Dedifferentiated amniotic fluid mesenchymal stem cell (primary cell): ENCODE results near the gene PODN.

Experiments used
- DNase-seq: peaks from one replicate; pipeline ENCODE4 v3.0.0-alpha.2; 2016; ENCODE audit errors: extremely low spot score

Gene PODN

DNA sequence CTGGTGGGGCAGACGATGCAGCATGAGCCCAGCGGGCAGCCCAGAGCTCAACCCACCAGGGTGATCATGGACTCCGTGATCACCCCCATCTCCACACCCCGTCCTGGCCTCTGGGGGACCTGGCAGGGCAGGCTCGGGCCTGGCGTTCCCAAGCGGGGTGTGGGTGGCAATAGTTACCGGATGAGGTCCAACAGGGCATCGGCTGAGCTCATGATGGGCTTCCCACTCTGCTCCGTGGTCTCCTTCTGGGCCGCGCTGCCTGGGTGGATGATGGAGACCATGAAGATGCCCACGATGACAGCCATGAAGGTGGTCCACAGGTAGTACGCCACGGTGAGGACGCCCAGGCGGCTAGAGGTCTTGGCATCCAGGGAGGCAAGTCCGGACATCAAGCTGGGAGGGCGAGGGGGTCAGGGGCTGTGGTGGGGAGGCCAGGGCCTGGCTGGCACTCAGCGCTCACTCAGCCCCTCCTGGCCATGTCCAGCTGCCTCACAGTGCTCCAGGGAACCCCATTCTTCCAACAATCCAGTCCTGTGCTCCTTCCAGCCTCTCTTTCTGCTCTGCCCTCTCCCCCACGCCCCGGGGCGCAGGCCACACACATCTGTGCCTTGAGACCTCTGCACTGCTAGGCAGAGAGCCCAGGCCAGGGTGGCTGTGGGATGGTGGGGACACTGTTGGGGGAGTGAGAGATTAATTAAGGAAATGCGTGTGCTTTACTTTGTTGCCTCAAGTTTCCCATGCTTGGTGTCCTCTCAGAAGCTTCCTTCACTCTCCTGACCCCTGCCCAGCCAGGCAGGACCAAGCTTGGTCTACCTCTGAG lies 52.8 kb downstream of the PODN start:
- DNase-seq, result no peak

DNA sequence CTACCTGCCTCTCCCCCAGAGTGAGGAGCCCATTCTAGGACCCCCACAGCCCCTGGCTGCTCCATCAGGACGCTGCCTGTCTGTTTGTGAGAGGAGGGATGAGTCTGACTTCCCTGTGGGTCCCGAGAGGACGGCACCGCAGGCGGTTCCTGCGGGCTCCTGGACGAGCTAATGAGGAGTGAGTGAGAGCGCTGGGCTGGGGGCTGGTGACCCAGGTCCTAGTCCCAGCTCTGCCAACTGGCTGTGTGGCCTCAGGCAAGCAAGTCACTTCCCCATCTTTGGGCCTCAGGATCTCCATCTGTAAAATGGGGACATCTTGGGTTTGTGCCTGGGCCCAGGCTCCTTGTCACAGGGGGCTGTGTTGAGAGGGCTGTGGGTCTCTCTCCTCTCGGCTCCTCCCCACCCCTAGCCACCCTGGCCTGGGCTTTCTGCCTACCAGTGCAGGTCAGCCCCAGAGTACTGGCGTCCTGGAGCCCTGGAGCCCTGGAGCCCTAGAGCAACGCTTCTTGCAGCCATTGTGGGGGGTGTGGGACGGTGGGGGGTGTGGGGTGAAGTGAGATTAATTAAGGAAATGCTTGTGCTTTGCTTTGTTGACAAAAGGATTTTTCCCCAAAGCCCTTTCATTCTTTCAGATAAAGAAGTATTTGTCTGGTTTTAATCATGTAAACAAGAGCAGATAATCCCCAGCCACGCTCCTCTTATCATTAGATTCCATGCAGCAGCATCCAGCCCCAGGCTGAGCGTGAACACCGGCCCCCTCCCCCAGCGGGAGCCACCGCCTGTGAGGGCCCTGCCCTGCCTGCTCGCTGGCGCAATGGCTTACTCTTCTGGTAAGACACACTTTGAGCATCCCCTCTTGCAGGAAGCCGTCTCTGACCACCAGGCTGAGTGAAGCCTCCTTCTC lies 53.6 kb downstream of the PODN start:
- DNase-seq, result no peak

DNA sequence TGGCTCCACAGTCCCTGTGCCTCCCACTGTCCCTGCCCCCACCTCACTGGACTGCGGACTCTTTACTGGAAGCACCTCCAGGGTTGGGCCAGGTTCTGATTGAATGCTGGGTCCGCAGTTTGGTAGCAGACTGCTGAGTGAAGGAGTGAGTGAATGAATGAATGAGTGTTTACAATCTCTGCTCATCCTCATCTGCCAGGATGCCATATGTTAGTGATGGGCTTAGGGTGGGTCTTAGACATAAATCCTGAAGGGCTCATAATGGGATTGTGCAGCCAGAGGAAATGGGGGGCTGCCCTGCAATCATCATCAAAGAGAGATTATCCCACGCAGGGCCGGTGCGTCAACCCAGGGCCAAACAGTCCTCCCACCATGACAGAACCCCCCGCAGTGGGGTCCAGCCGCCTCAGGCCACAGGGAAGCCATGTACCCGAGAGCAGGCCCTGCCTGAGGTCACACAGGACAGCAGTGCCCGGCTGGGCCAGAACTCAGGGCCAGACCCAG lies 54.3 kb downstream of the PODN start:
- no peak for DNase-seq

DNA sequence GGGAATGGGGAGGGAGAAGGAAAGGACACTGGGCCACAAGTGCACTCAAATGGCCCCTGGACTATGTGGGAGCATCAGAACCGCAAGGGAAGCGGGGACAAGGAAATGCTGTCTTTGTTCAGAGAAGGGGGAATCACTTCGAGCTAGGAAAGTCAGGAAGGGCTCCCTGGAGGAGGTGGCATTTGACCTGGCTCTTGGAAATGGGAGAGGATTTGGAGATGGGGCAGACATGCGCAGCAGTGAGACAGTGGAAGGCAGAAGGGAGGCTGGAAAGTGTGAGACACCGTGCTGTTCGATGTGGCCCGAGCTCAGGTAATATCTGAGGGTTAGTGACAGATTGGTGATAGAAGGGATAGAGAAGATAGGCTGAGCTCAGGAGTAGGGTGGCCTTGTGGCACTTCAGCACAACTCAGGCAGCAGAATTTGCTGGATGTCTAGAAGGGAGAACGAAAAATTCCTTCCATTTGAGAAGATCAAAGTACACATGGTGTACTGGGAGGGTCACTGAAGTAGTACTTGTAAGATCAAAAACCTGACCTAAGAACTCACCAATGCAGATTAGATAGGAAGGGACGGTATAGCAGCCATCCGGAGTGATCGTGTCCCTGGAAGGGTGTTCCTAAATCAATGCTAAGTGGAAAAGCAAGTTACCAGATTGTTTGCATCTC lies 55.1 kb downstream of the PODN start:
- no peak for DNase-seq

DNA sequence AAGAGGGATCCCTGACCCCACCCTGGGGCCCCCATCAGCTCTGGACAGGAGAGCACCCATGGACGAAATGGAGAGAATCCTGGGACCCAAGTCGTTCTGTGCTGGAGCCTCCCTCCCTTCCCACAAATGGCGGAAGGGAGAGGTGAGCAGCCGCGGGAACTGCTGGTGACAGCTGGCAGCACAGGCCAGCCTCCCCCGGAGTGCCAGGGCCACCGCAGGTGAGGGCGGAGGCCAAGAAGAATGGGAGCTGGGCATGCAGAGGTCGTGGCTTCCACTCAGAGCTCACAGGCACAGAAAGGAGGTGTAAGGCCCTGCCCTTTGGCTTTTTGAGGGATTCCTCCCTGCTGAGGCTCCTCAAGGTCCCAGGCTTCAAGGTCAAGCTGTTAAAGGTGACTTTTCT lies 55.8 kb downstream of the PODN start:
- DNase-seq, result no peak

DNA sequence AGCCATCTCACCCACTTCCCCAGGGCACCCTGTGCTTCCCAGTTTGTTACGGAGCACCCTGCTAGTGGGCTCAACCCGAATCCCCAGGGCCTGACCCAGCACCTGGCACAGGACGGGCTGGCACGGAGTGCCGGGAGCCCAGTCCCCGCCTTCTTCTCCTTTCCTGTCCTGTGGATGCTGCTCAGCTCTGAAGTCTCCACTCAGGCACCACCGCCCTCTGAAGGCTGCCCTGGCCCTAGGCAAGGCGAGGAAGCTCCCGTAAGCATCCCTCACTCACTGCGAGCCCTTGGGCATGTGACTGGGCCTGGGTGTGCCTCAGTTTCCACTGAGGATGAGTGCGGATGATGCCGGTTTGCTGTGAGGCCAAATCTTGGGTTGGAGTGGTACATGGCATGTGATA lies 58.6 kb downstream of the PODN start:
- no peak for DNase-seq

DNA sequence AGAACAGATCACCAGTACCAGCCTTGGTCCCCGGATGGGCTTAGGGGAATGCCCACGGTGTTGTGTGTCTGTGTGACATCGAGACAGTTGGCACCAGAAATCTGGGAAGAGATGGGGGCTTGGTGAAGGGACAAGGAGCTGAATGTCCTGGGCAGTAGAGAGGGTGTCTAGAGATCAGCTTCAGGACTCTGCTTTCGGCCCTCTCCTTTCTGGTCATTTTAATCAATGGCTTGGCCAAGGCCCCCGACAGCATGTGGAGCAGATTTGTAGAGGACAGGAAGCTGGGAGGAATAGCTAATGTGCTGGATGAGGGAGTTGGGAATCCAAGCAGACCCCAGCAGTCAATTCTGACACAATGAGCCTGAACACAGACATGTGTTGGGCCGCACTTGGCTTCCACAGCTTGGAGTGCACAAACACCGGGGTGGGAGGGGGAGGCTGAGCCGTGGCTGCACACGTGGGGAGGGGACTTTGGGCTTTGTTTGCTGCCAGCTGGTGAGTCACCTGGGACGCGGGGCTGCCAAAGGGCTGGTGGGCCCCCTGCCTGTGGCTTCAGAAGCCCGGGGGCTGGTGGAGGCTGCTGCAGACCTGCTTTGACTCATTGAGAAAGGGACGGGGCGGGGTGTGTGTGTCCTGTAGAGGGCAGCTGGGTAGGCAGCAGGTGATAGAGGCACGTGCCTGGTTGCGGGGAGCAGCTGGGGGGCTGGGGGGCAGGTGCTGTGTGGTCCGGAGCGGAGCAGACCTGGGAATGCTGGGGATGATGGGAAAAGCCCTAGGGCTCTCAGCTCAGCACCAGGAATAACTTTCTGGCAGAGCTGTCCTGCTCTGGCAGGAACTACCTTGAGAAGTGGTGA lies 59.5 kb downstream of the PODN start:
- no peak for DNase-seq

GRCh38 chr1:53122201-53122885 lies 60.3 kb downstream of the PODN start:
- DNase-seq, result no peak

- no peak for DNase-seq
Observed at GRCh38 chr1:53122961-53123413, 61.0 kb downstream of the PODN start.

GRCh38 chr1:53123453-53124140 lies 61.6 kb downstream of the PODN start:
- no peak for DNase-seq

- no peak for DNase-seq
Observed at GRCh38 chr1:53125122-53125521, 63.1 kb downstream of the PODN start.

- DNase-seq, result no peak
Observed at GRCh38 chr1:53125623-53126360, 63.8 kb downstream of the PODN start.

DNA sequence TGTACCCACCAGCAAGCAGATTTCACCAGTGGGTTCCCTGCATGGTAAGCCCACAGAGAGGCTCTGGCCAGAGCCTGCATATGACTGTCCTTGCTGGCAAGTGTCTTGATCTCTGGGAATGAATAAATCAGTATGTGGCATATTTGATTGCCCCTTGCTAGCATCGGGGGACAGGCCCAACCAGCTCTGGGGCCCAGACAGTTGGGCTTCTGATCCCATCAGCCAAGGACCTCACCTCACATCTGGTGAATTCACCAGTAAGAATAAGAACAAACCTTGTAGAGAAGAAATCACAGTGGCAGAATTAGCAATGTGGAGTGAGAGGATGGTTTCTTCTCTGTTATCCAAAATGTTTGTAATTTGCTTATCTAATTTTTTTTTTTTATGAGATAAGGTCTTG lies 64.5 kb downstream of the PODN start:
- no peak for DNase-seq

GRCh38 chr1:53127546-53127945 lies 65.5 kb downstream of the PODN start:
- DNase-seq, result no peak

DNA sequence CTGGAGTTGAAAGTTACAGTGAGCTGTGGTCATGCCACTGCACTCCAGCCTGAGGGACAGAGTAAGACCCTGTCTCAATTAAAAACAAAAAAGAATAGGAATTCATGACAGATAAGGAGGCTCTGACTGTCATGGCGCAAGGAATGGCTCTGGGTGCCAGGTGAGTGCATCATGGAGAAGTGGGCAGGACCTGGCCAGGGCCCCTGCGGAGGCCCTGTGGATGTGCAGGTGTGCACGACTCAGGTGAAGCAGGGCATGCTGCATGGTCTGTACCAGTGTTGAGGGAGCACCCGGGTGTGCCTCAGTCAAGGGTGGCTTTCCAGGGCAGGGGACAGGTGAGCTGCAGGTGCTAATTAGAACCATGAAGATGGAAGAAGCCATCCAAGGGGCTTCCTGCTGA lies 66.4 kb downstream of the PODN start:
- no peak for DNase-seq

GRCh38 chr1:53129891-53130597 lies 68.0 kb downstream of the PODN start:
- DNase-seq, result no peak

DNA sequence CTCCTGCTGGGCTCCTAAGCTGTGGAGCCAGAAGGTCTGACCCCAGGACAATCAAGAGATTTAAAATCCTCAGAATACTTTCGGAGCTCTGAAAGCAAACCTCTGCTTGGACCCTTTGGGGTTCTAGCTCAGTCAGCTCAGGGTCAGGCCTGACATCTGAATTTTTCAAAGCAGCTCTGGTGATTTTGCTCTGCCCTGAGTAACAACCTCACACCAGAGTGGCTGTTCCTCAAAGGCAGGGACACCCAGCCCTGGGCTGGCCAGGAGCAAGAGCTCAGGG lies 68.5 kb downstream of the PODN start:
- no peak for DNase-seq

DNA sequence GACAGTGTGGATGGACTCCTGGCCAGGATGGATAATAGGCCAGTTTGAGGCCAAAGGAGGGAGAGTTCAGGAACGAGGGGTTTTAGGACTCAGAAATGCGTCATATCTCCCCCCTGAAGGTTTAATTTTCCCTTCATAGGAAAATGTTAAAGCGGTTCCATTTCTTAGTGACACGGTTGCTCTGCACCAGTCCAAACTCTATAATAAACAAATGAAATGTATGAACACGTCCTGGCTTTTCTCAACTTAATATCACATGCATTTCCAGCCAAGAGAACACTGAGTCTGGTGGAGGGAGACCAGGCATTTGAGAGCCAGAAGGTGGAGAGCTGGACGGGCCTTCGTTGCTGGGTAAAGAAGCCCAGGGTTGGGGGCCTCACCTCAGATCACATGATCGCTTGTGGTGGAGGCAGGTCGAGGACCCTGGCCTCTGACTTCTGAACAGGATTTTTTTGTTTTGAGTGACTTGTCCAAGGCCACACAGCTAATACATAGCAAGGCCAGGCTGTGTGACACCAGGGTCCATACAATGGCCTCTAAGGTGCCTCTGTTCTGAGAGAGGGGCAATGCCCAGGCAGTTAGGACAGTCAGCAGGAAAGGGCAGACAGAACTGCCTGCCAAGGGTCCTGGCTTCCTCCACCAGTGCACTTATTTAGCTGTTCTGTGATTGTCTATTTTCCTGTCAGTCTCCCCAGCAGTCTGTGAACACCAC lies 69.0 kb downstream of the PODN start:
- no peak for DNase-seq
